Measurements from ENCODE around the gene JAKMIP1. TPM values are rescaled to one million over a fixed set of nuclear protein-coding genes. Genes with fewer than 3 reads are reported as not detected.

The JAKMIP1 gene
- total RNA-seq, 1 experiment from 2014 or later: not detected

DNA sequence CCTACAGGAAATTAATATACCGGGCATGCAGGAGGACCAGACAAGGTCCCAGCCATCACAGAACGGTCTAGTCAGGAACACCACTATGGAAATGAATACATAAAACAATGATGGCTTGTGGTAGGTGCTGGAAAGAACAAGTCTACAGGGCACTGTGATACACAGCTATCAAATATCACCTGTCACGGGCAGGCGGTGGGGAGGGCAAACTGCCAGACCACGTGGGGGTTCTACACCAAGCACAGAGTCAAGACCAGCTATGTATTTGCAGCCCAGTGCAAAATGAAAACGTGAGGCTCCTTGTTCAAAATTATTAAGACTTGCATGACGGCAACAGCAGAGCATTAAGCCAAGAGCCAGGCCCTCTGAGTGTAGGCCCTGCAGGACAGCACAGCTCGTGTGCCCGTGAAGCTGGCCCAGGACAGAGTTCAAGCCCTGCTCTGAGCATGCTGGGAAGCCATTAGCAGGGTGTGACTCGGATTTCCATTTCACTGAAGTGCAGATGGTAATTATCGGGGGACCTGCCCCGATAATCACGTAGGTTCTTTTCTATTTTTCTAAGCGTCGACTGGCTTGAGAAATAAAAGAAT, 83.6 kb downstream of the JAKMIP1 start:
- Histone ChIP-seq H3K36me3 (ENCODE audit: control insufficient read depth, insufficient read depth, low read length) (no peaks in the 10 kb centered on the region), H3K4me3 (ENCODE audit: low read depth in 2 of 2, low read length in 2 of 2) (no peak overlapping the region), H3K27ac (ENCODE audit: low read length) (no peak overlapping the region), H3K9me3 (ENCODE audit: control insufficient read depth, insufficient read depth, low read depth, low read length) (no peaks in the 10 kb centered on the region), H3K4me1 (ENCODE audit: control insufficient read depth, insufficient read depth, low read length) (no peaks in the 10 kb centered on the region), H3K27me3 (ENCODE audit: control insufficient read depth, insufficient read depth, low read length) (no peaks in the 10 kb centered on the region; the same call in 1 of the 2 replicates)
- in situ Hi-C loops (cut with HindIII; ENCODE audit: low pct_unique_long_range_greater_than_20kb, low sequenced_read_pairs): no loop called here
- ChIA-PET POLR2A (no interaction called here), CTCF (interaction anchor here (0.7 kb wide), 1 partner anchor 99 kb away, joined by 3 read pairs; no protein-coding TSS in a partner anchor)
- TF ChIP-seq SIN3A (IDR thresholded peaks at IDR 0.05; ENCODE audit: borderline replicate concordance, insufficient read depth, low read depth, low read length) (no peak), POLR2AphosphoS5 (IDR thresholded peaks at IDR 0.05; ENCODE audit: low read depth, low read length) (no peak), TCF7L2 (IDR thresholded peaks at IDR 0.05; ENCODE audit: low read depth, low read length) (no peak)
- TF ChIP-seq, protein P1, sequence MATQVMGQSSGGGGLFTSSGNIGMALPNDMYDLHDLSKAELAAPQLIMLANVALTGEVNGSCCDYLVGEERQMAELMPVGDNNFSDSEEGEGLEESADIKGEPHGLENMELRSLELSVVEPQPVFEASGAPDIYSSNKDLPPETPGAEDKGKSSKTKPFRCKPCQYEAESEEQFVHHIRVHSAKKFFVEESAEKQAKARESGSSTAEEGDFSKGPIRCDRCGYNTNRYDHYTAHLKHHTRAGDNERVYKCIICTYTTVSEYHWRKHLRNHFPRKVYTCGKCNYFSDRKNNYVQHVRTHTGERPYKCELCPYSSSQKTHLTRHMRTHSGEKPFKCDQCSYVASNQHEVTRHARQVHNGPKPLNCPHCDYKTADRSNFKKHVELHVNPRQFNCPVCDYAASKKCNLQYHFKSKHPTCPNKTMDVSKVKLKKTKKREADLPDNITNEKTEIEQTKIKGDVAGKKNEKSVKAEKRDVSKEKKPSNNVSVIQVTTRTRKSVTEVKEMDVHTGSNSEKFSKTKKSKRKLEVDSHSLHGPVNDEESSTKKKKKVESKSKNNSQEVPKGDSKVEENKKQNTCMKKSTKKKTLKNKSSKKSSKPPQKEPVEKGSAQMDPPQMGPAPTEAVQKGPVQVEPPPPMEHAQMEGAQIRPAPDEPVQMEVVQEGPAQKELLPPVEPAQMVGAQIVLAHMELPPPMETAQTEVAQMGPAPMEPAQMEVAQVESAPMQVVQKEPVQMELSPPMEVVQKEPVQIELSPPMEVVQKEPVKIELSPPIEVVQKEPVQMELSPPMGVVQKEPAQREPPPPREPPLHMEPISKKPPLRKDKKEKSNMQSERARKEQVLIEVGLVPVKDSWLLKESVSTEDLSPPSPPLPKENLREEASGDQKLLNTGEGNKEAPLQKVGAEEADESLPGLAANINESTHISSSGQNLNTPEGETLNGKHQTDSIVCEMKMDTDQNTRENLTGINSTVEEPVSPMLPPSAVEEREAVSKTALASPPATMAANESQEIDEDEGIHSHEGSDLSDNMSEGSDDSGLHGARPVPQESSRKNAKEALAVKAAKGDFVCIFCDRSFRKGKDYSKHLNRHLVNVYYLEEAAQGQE (IDR thresholded peaks at IDR 0.05; ENCODE audit: insufficient read depth in 1 of 2, low read depth in 2 of 2, low read length in 1 of 2): no peak
- TF ChIP-seq, protein P2, sequence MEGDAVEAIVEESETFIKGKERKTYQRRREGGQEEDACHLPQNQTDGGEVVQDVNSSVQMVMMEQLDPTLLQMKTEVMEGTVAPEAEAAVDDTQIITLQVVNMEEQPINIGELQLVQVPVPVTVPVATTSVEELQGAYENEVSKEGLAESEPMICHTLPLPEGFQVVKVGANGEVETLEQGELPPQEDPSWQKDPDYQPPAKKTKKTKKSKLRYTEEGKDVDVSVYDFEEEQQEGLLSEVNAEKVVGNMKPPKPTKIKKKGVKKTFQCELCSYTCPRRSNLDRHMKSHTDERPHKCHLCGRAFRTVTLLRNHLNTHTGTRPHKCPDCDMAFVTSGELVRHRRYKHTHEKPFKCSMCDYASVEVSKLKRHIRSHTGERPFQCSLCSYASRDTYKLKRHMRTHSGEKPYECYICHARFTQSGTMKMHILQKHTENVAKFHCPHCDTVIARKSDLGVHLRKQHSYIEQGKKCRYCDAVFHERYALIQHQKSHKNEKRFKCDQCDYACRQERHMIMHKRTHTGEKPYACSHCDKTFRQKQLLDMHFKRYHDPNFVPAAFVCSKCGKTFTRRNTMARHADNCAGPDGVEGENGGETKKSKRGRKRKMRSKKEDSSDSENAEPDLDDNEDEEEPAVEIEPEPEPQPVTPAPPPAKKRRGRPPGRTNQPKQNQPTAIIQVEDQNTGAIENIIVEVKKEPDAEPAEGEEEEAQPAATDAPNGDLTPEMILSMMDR (IDR thresholded peaks at IDR 0.05): no peak
- ATAC-seq (no peak), DNase-seq (ENCODE audit: low read depth, low spot score) (no peak)
- BruUV-seq (replicated peaks): no TSS peak
- intact Hi-C loops (cut with micrococcal nuclease; ENCODE audit: unreplicated experiment): no loop called here

DNA sequence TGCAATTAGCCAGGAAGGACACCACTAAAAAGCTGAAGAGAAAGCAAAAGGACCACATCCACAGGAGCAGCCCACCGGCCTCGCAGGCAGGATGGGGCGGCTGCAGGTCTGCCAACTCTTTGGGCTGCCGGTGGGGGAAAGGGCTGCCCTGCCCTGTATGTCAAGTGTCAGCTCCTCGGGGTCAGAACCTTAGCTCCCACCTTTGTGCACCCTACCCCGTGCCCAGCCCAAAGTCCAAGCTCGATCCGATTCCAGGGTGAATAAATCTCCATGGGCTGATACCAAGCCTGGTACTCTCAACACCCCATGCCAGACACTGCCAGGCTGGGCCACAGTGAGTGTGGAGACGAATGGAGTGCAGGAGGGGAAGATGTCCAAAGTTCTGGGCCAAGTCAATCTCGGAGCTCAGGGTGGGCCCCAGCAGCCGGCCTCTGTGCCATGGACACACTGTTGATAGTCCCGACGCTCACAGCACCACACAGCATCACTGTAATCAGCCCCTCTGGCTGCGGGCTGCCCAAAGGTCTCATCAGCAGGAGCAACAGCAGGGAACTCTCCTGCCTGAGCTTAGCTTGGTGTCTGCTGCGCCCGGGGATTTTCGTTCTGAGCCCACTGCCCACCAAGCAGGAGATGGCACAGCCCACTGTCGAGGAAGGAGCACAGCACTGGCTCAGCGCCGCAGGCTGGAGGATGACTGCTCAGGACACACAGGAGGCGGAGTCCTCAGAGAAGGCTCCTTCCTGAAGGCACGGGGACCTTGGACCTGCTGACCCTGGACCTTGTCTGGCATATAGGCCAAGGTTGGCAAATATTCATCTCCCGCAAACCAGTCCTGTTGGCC, 84.4 kb downstream of the JAKMIP1 start:
- POLR2A ChIA-PET: no interaction called here

More for the DNA sequence above, 84.4 kb downstream of the JAKMIP1 start:
- intact Hi-C loops (cut with micrococcal nuclease; ENCODE audit: unreplicated experiment): no loop called here
- Histone ChIP-seq H3K36me3 (ENCODE audit: control insufficient read depth, insufficient read depth, low read length) (no peaks in the 10 kb centered on the region), H3K27me3 (ENCODE audit: control insufficient read depth, insufficient read depth, low read length) (no peaks in the 10 kb centered on the region; the same call in 1 of the 2 replicates), H3K27ac (ENCODE audit: low read length) (no peak overlapping the region), H3K4me1 (ENCODE audit: control insufficient read depth, insufficient read depth, low read length) (no peaks in the 10 kb centered on the region), H3K4me3 (ENCODE audit: low read depth in 2 of 2, low read length in 2 of 2) (no peak overlapping the region), H3K9me3 (ENCODE audit: control insufficient read depth, insufficient read depth, low read depth, low read length) (no peaks in the 10 kb centered on the region)
- BruUV-seq (replicated peaks): no TSS peak
- TF ChIP-seq, protein P2 (IDR thresholded peaks at IDR 0.05): no peak
- no peak for ATAC-seq
- CTCF ChIA-PET: interaction anchor here (0.7 kb wide), 2 partner anchors 98 to 206 kb away, joined by 3 to 4 read pairs; no protein-coding TSS in a partner anchor
- in situ Hi-C loops (cut with HindIII; ENCODE audit: low pct_unique_long_range_greater_than_20kb, low sequenced_read_pairs): no loop called here
- DNase-seq (ENCODE audit: low read depth, low spot score): no peak
